Measurements from ENCODE around the gene EHMT1.

The EHMT1 gene

DNA sequence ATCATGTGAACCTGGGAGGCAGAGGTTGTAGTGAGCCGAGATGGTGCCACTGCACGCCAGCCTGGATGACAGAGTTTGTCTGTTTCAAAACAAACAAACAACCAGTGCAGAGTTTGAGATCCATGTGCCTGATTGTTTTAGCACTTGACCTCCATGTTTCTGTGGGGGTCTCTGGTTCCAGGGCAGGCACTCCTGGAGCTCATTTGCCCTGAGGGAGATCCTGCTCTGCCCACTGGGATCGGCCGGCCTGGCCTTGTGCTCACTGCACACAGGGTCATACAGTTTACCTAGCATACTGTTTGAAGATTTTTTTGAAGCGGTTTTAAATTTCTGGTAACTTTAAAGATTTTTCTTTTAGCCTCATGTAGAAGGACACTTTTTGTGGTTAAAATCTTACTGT is 78.4 kb downstream of the EHMT1 start:
- TF ChIP-seq CTCF (IDR thresholded peaks at IDR 0.05; ENCODE audit: low read depth, low read length, missing control alignments), result no peak
- no peak for DNase-seq (ENCODE audit: extremely low read depth, low read depth)
- no peak overlapping the region for H3K4me3 ChIP-seq (replicated peaks; ENCODE audit: low read depth, low read length)

DNA sequence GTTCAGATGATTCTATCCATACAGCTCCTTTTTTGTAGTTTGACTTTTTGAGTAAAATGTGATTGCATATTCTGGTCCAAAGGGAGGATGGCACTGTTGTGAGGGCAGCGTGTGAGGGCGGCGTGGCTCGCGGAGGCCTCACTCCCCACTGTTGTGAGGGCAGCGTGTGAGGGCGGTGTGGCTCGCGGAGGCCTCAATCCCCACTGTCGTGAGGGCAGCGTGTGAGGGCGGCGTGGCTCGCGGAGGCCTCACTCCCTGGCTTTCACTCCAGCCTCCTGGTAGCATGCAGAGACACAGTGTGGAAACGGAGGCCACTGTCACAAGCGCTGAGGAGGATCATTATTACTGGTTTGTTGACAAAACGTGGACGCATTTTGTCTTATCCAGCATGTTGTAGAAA is 79.0 kb downstream of the EHMT1 start:
- TF ChIP-seq CTCF (IDR thresholded peaks at IDR 0.05; ENCODE audit: low read depth, low read length, missing control alignments), result no peak
- H3K4me3 ChIP-seq (replicated peaks; ENCODE audit: low read depth, low read length), result no peak overlapping the region
- no peak for DNase-seq (ENCODE audit: extremely low read depth, low read depth)

- no peak for DNase-seq (ENCODE audit: extremely low read depth, low read depth)
- no peak overlapping the region for H3K4me3 ChIP-seq (replicated peaks; ENCODE audit: low read depth, low read length)
- no peak for TF ChIP-seq CTCF (IDR thresholded peaks at IDR 0.05; ENCODE audit: low read depth, low read length, missing control alignments)
Observed at GRCh38 chr9:137700911-137701310, 82.1 kb downstream of the EHMT1 start.

DNA sequence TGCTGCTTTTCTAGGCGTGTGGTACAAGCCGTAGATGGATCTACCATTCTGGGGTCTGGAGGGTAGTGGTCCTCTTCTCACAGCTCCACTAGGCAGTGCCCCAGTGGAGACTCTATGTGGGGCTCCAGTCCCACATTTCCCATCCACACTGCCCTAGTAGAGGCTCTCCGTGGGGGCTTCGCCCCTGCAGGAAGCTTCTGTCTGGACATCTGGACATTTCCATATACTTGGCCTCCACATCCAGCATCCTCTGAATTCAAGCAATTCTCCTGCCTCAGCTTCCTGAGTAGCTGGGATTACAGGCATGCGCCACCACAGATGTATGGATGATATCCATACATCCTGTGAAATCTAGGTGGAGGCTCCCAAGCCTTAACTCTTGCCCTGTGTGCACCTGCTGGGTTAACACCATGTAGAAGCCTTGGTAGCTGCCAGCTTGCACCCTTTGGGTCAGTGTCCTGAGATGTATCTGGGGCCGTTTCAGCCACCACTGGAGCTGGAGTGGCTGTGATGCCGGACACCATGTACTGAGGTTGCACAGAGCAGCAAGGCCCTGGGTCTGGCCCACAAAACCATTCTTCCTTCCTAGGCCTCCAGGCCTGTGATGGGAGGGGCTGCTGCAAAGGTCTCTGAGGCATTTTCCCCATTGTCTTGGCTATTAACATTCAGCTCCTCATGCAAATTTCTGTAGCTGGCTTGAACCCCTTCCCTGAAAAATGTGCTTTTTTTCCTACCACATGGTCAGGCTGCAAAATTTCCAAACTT is 84.0 kb downstream of the EHMT1 start:
- no peak for DNase-seq (ENCODE audit: extremely low read depth, low read depth)
- no peak overlapping the region for H3K4me3 ChIP-seq (replicated peaks; ENCODE audit: low read depth, low read length)
- TF ChIP-seq CTCF (IDR thresholded peaks at IDR 0.05; ENCODE audit: low read depth, low read length, missing control alignments), result no peak

GRCh38 chr9:137703842-137704508 is 85.2 kb downstream of the EHMT1 start:
- no peak for DNase-seq (ENCODE audit: extremely low read depth, low read depth)
- no peak for TF ChIP-seq CTCF (IDR thresholded peaks at IDR 0.05; ENCODE audit: low read depth, low read length, missing control alignments)
- no peak overlapping the region for H3K4me3 ChIP-seq (replicated peaks; ENCODE audit: low read depth, low read length)

DNA sequence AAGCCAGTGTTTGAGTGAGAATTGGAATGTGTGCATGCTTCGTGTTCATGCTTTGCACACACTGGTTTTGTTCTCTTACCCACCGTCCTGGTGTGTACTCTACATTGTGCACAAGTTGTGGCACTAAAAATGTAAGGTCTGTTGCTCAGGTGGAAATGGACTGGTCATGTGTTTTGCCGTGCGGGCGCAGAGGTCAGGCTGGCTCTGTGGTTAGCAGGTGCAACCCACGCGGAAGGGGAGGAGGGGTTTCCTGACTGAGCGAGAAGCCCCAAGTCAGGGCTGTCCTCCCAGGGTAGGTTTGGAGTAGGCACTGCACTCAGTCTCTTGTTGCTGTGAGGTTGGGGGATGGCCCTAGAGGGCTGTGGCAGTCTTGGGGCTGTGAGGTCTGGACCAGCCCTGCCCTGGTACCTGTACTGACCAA is 86.6 kb downstream of the EHMT1 start:
- no peak for DNase-seq (ENCODE audit: extremely low read depth, low read depth)
- no peak for TF ChIP-seq CTCF (IDR thresholded peaks at IDR 0.05; ENCODE audit: low read depth, low read length, missing control alignments)
- H3K4me3 ChIP-seq (replicated peaks; ENCODE audit: low read depth, low read length), result no peak overlapping the region

Measured in HFF-Myc (cell line).